ACC112 (cell line): Measurements from ENCODE around the gene TMEM45A.
"Not testable (repeated sequence)": the region's sequence is repeated elsewhere in the genome, so short reads cannot be mapped to it uniquely, and the experiment has no call there.

Experiments used
- H2AFZ ChIP-seq: fragments of 200-600 bp; sonication (generic); one replicate; pipeline ENCODE4 v1.6.0; 2017; ENCODE audit warnings: antibody characterized with exemption, low read length; ENCODE audit not compliant: unreplicated experiment
- H3K27ac ChIP-seq: fragments of 200-600 bp; sonication (generic); 2 replicates; pipeline ENCODE4 v1.5.1; 2014; ENCODE audit warnings: low read depth, mild to moderate bottlenecking, antibody characterized with exemption, low read length, moderate library complexity
- H3K27me3 ChIP-seq: fragments of 200-600 bp; sonication (generic); 2 replicates; pipeline ENCODE4 v1.6.1; 2014; ENCODE audit warnings: mild to moderate bottlenecking, antibody characterized with exemption, low read length, moderate library complexity, mixed read lengths; ENCODE audit not compliant: insufficient read depth
- H3K36me3 ChIP-seq: fragments of 200-600 bp; sonication (generic); 2 replicates; pipeline ENCODE4 v1.6.1; 2016; ENCODE audit warnings: mild to moderate bottlenecking, antibody characterized with exemption, low read length, moderate library complexity, mixed read lengths; ENCODE audit not compliant: insufficient read depth
- H3K4me1 ChIP-seq: fragments of 200-600 bp; sonication (generic); one replicate; pipeline ENCODE4 v1.6.1; 2016; ENCODE audit warnings: low read length, mixed read lengths; ENCODE audit not compliant: insufficient read depth, unreplicated experiment, control insufficient read depth
- H3K4me3 ChIP-seq: fragments of 200-600 bp; sonication (generic); 2 replicates; pipeline ENCODE4 v1.5.1; 2014; ENCODE audit warnings: mild to moderate bottlenecking, low read depth, low read length
- H3K79me2 ChIP-seq: fragments of 200-600 bp; sonication (generic); one replicate; pipeline ENCODE4 v1.6.0; 2016; ENCODE audit warnings: low read length; ENCODE audit not compliant: control insufficient read depth, unreplicated experiment, insufficient read depth

Gene TMEM45A

DNA sequence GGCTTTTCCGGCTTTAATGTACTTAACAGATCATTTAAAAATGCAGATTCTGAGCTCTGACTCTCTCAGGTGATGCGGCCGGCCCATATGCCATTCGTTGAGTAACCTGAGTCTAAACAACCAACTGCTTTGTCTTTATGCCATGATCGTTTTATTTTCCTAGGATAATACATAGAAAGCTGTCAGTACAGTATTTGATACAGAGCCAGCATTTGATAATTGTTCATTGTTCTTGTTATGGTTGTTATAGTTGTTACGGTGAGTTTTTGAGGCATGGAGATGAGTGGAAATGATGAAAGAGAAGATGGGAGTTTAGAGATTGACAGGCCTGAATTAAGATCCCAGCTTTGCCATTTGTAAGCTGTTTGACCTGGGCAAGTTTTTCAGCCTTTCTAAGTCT is 40.0 kb downstream of the TMEM45A start:
- Histone ChIP-seq H3K36me3 (peaks cover 12% of the 10 kb centered on the region), H3K27me3 (no peaks in the 10 kb centered on the region), H3K4me3 (no peak overlapping the region), H3K27ac (no peak overlapping the region), H3K4me1 (peaks cover 29% of the 10 kb centered on the region), H3K79me2 (peaks cover 5% of the 10 kb centered on the region), H2AFZ (no peak overlapping the region)

DNA sequence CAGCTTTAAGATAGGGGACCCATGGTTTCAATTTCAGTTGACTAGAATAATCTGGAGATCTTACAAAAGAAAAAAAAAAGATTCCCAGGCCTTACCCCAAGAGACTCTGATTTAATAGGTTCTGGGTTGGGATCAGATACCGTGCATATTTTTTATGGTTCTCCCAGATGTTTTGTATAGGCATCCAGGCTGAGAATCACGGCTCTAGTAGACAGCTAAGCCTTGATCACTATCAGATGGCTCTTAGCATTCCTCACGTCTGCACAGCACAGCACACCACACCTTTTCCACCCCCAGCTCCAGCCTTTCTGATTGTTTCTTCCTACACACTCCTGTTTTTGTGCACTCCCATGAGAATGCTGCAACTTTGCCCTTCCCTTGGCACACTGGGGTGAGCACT is 40.8 kb downstream of the TMEM45A start:
- H3K27me3 ChIP-seq = no peaks in the 10 kb centered on the region
- H3K4me1 ChIP-seq = peaks cover 33% of the 10 kb centered on the region
- H3K79me2 ChIP-seq = peaks cover 3% of the 10 kb centered on the region
- H3K36me3 ChIP-seq = peaks cover 12% of the 10 kb centered on the region
- no peak overlapping the region for H2AFZ ChIP-seq
- no peak overlapping the region for H3K27ac ChIP-seq
- H3K4me3 ChIP-seq = no peak overlapping the region

DNA sequence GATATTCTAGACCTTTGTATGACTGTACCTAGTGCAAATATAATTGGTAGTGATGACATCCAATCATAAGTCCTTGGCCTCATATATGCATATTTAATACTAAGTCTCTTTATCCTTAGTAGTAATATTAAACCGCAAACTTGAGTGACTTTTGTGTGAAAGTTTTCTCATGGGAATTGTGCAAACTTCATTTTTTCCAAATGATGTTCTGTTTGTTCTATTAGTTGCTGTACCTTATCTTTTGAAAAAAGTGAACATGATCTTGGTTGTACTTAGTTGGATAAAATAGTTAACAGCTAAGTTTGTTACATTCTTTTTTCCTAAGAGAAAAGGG is 43.2 kb downstream of the TMEM45A start:
- Histone ChIP-seq H3K36me3 (peaks cover 18% of the 10 kb centered on the region), H3K4me3 (no peak overlapping the region), H3K27me3 (no peaks in the 10 kb centered on the region), H2AFZ (no peak overlapping the region), H3K27ac (peak overlapping the region; percentile 60), H3K79me2 (peaks cover 3% of the 10 kb centered on the region), H3K4me1 (peaks cover 33% of the 10 kb centered on the region)

DNA sequence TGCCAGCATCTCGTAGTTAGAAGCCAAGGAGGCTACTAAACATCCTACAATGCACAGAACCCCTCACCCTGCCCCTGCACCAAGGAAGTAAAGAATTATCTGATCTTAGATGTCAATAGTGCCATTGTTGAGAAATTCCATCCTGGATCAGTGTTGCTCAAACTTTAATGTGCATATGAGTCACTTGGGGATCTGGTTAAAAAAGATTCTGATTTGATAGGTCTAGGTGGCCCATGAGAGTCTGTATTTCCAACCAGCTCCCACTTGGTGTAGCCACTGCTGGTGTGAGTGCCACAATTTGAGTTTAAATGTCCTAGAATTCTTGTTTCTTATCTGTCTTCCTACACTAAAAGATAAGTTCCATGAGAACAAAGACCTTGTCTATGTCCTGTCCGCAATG is 43.7 kb downstream of the TMEM45A start:
- Histone ChIP-seq H3K4me3 (no peak overlapping the region), H3K79me2 (peaks cover 3% of the 10 kb centered on the region), H3K27me3 (no peaks in the 10 kb centered on the region), H3K36me3 (peaks cover 18% of the 10 kb centered on the region), H3K27ac (peak overlapping the region; percentile 60), H3K4me1 (peaks cover 33% of the 10 kb centered on the region), H2AFZ (no peak overlapping the region)

DNA sequence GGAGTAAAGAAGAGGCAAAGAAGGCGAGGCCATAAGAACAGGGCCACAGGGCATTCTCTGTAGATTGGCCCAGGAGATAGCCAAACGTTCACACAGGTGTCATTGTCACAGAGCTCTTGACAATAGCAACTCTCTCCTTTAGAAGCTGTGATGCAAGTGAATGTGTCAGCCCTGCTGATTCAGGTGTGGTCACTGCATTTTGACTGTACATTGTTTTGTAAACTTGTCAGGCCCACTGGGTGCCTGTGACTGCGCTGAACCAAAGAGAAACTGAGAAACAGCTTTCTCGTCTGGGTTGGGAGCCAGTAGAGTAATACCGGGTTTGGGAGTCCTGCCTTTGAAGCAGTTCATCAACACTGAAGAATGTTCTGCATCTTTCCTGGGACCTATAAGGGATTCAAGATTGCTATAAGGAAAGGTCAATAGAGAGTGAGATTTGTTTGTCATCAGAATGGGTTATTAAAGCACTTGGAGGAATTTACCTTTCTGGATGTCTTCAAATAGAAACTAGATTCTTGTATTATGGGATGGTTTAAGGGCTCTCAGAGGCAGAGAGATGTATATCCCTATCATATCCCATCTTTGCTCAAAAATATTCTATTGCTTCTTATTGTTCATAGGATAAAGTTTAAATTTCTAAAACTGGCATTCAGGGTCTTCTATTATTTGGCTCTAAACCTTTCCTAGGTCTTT is 45.4 kb downstream of the TMEM45A start:
- Histone ChIP-seq H2AFZ (no peak overlapping the region), H3K4me3 (no peak overlapping the region), H3K27me3 (no peaks in the 10 kb centered on the region), H3K4me1 (peaks cover 33% of the 10 kb centered on the region), H3K27ac (no peak overlapping the region), H3K36me3 (peaks cover 16% of the 10 kb centered on the region), H3K79me2 (peaks cover 2% of the 10 kb centered on the region)

DNA sequence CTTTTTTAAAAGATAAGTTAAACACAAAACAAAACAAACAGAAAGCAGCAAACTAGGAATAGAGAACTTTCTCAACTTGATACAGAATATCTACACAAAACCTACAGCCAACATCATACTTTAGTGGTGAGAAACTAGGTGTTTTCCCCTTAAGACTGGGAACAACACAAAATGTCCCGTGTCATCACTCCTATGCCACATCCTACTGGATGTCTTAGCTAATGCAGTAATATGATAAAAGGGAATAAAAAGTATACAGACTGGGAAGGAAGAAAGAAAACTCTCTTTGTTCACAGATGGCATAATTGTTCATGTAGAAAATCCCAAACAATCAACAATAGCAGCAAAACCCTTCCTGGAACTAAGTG is 45.9 kb downstream of the TMEM45A start:
- Histone ChIP-seq H3K36me3 (peaks cover 16% of the 10 kb centered on the region), H3K4me1 (peaks cover 31% of the 10 kb centered on the region), H3K79me2 (peaks cover 5% of the 10 kb centered on the region), H2AFZ (no peak overlapping the region), H3K27me3 (no peaks in the 10 kb centered on the region), H3K4me3 (no peak overlapping the region), H3K27ac (no peak overlapping the region)

DNA sequence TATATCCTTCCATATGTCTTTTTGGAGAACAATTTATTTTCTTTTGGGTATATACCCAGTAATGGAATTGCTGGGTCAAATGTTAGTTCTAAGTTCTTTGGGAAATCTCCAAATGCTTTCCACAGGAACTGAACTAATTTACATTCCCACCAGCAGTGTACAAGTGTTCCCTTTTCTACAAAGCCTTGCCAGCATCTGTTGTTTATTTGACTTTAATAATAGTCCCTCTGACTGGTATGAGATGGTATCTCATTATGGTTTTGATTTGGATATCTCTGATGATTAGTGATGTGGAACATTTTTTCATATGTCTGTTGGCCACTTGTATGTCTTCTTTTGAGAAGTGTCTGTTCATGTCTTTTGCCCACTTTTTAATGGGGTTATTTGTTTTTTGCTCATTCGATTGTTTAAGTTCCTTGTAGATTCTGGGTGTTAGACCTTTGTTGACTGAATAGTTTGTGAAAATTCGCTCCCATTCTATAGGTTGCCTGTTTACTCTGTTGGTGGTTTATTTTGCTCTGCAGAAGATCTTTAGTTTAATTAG is 48.4 kb downstream of the TMEM45A start:
- H3K36me3 ChIP-seq = peaks cover 21% of the 10 kb centered on the region
- H3K4me3 ChIP-seq = no peak overlapping the region
- H3K79me2 ChIP-seq = peaks cover 5% of the 10 kb centered on the region
- H2AFZ ChIP-seq = no peak overlapping the region
- H3K4me1 ChIP-seq = peaks cover 21% of the 10 kb centered on the region
- H3K27me3 ChIP-seq = no peaks in the 10 kb centered on the region
- no peak overlapping the region for H3K27ac ChIP-seq

DNA sequence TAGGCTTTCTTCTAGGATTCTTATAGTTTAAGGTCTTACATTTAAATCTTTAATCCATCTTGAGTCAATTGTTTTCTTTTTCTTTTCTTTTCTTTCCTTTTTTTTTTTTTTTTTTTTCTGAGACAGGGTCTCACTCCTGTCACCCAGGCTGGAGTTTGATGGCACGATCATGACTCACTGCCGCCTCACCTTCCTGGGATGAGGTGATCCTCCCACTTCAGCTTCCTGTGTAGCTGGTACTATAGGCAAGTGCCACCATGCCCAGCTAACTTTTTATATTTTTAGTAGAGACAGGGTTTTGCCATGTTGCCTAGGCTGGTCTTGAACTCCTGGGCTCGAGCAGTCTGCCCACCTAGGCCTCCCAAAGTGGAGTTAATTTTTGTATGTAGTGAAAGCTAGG is 49.0 kb downstream of the TMEM45A start:
- H3K79me2 ChIP-seq, H3K27ac ChIP-seq, H2AFZ ChIP-seq, H3K4me3 ChIP-seq, H3K27me3 ChIP-seq: not testable (repeated sequence)
- Histone ChIP-seq H3K36me3 (peaks cover 19% of the 10 kb centered on the region), H3K4me1 (peaks cover 16% of the 10 kb centered on the region)

DNA sequence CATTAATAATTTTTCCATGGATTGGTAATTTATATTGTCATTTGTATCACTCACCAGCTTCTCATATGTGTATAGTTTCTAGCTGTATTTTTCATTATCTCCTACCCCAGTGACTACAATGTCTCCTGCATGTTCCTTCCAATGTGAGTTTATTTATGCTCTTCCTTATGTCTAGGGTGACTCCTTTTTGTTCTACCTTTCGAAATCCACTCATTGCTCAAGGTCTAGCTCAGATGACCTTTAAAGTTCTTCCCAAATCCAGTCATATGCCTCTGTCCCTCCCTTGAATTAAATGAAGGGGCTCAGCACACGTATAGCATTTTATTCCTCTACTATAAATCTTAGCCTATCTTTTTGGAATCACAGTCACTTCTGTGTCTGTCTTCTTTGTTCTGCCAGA is 53.0 kb downstream of the TMEM45A start:
- Histone ChIP-seq H3K27me3 (no peaks in the 10 kb centered on the region), H3K27ac (no peak overlapping the region), H3K79me2 (peaks cover 5% of the 10 kb centered on the region), H2AFZ (no peak overlapping the region), H3K36me3 (peaks cover 14% of the 10 kb centered on the region), H3K4me3 (no peak overlapping the region), H3K4me1 (peaks cover 13% of the 10 kb centered on the region)

DNA sequence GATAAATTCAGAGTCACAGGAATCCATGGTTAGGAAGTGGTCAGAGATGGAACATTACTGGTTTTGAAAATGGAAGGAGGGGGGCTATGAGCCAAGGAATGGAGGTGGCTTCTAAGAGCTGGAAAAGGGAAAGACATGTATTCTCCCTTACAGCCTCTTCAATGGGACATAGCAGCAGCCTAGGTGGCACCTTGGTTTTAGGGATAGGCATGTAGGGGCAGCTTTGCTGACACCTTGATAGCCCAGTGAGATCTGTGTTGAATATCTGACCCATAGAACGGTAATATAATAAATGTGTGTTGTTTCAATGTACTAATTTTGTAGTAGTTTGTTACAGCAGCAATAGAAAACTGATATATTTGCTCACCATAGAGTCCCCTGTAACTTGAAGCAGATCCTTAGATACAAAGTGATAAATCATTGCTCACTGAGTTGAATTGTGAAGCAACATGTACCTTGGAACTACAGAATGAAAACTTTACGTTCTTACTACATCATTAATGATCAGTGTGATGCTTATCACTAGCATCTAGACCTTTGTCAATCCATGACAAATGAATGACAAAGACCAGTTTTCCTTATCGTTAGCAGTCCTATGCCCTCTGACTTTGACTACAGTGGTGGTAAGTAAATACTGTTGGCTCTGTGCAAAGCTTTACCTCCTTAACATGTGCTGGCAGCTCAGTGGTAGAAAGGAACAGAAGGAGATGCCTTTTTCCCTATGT is 53.8 kb downstream of the TMEM45A start:
- Histone ChIP-seq H3K27ac (no peak overlapping the region), H3K27me3 (no peaks in the 10 kb centered on the region), H2AFZ (no peak overlapping the region), H3K4me1 (peaks cover 21% of the 10 kb centered on the region), H3K4me3 (no peak overlapping the region), H3K79me2 (peaks cover 5% of the 10 kb centered on the region), H3K36me3 (peaks cover 13% of the 10 kb centered on the region)

DNA sequence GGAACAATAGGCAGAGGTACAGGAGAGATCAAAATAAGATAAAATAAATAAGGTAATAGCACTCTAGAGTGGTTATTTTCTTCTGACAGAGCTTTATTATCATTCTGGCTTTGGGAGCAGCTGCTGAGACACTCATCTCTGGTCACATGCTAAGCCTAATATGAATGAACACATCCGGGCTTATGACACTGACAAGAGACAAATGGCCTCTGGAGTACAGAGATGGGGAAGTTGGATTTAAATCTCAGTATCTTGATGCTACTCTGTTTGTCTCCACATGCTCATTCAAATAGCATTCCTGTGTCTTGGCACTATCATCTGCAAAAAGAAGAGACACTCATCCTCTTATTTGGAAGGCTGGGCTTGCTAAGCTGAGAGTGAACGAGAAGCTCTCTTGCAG is 55.6 kb downstream of the TMEM45A start:
- Histone ChIP-seq H3K27me3 (no peaks in the 10 kb centered on the region), H3K4me1 (peaks cover 23% of the 10 kb centered on the region)

More for the DNA sequence above, 55.6 kb downstream of the TMEM45A start:
- Histone ChIP-seq H3K79me2 (peaks cover 6% of the 10 kb centered on the region), H2AFZ (no peak overlapping the region), H3K27ac (no peak overlapping the region), H3K36me3 (peaks cover 9% of the 10 kb centered on the region; the same call in 1 of the 2 replicates), H3K4me3 (no peak overlapping the region)
